ENCODE results near the gene MC5R.

Gene MC5R

DNA sequence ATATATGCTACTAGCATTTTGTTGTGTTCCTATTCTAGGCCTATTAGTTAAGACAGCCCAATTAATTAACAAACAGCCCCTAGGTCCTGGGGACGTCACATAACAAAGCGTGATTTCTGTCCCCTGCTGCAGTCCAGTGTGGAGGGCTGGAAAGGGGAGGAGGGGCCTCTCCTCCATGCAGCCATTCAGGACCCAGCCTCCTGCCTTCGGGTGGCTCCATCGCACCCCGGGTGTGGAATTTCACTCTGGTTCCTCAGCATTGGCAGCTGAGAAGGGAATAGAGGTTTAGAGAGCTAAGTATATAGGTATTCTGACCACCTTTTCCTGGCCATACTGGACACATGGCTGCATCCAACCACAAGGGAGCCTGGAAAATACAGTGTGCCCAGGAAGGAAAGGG, 49.0 kb downstream of the MC5R start:
- no peak for DNase-seq
- Histone ChIP-seq H3K4me1 (peaks cover 0 to 8% (median 0%) of the 10 kb centered on the region in 4 donors), H3K27me3 (peaks cover 0 to 28% of the 10 kb centered on the region in 2 donors), H3K36me3 (no peaks in the 10 kb centered on the region), H3K9me3 (no peaks in the 10 kb centered on the region), H3K4me3 (no peak overlapping the region), H3K27ac (no peak overlapping the region)
- intact Hi-C loops (cut with DNase I; ENCODE audit: low total_unique reads) = no loop called here
- TF ChIP-seq, protein P1, sequence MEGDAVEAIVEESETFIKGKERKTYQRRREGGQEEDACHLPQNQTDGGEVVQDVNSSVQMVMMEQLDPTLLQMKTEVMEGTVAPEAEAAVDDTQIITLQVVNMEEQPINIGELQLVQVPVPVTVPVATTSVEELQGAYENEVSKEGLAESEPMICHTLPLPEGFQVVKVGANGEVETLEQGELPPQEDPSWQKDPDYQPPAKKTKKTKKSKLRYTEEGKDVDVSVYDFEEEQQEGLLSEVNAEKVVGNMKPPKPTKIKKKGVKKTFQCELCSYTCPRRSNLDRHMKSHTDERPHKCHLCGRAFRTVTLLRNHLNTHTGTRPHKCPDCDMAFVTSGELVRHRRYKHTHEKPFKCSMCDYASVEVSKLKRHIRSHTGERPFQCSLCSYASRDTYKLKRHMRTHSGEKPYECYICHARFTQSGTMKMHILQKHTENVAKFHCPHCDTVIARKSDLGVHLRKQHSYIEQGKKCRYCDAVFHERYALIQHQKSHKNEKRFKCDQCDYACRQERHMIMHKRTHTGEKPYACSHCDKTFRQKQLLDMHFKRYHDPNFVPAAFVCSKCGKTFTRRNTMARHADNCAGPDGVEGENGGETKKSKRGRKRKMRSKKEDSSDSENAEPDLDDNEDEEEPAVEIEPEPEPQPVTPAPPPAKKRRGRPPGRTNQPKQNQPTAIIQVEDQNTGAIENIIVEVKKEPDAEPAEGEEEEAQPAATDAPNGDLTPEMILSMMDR (IDR thresholded peaks at IDR 0.05) = no peak

DNA sequence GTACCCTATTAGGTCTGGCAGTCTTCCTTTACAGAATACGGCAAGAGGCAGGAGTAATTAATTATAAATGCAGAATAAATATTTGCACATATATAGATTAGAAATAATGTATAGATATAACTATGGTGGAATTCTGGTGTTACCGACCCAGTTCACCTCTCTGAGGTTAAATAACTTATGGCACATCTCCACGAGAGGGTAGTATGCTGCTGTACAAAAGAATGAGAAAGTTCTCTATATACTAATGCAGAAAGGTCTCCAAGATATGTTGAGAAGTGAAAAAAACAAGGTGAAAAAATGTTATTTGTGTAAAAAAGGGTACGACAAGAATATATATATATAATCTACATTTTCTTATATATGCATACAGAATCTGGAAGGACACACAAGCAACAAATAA, 50.6 kb downstream of the MC5R start:
- no peak overlapping the region for H3K4me3 ChIP-seq
- no peaks in the 10 kb centered on the region for H3K9me3 ChIP-seq
- no peak for DNase-seq
- intact Hi-C loops (cut with DNase I; ENCODE audit: low total_unique reads) = loop anchor here (1.0 kb wide), 1 partner anchor 31 kb away; no protein-coding TSS in a partner anchor
- no peak overlapping the region for H3K27ac ChIP-seq
- H3K27me3 ChIP-seq = peaks cover 0 to 18% of the 10 kb centered on the region in 2 donors
- no peaks in the 10 kb centered on the region for H3K36me3 ChIP-seq
- TF ChIP-seq, protein P1 (IDR thresholded peaks at IDR 0.05) = no peak
- no peaks in the 10 kb centered on the region for H3K4me1 ChIP-seq
